ENCODE measurements around the gene E2F3. TPM values are rescaled to one million over a fixed set of nuclear protein-coding genes. Genes with fewer than 3 reads are reported as not detected.

The E2F3 gene
- total and polyA plus RNA-seq, 2 donors (not counting 3 experiments of a cell fraction or from before 2014, with no cell fraction given) = 8.6 to 22.0 TPM

GRCh38 chr6:20498041-20498385 lies 96.3 kb downstream of the E2F3 start:
- Histone ChIP-seq H3K27me3 (ENCODE audit: control insufficient read depth in 2 of 2, insufficient read depth in 2 of 2, low read length in 2 of 2) (no peaks in the 10 kb centered on the region), H4K20me1 (replicated peaks; ENCODE audit: control insufficient read depth, extremely low read depth, insufficient read depth, low read length) (no peaks in the 10 kb centered on the region), H3K9ac (replicated peaks; ENCODE audit: extremely low read depth, insufficient read depth, low read length) (no peak overlapping the region), H3K36me3 (ENCODE audit: control insufficient read depth in 2 of 2, extremely low read depth in 1 of 2, insufficient read depth in 2 of 2, low read length in 2 of 2) (no peaks in the 10 kb centered on the region), H3K4me2 (ENCODE audit: insufficient read depth, low read length) (peak overlapping the region; percentile 7), H3K9me3 (replicated peaks; ENCODE audit: control insufficient read depth, insufficient read depth, low read length) (no peaks in the 10 kb centered on the region), H2AFZ (ENCODE audit: low read depth, low read length) (no peak overlapping the region), H3K79me2 (ENCODE audit: control insufficient read depth, insufficient read depth, low read length) (no peaks in the 10 kb centered on the region), H3K4me1 (ENCODE audit: control insufficient read depth, extremely low read depth, insufficient read depth, low read length) (peaks cover 16% of the 10 kb centered on the region), H3K4me3 (replicated peaks in 1 of 3; ENCODE audit: insufficient read depth in 1 of 3, low read depth in 1 of 3, low read length in 3 of 3) (no peak overlapping the region), H3K27ac (ENCODE audit: insufficient read depth, low read depth, low read length) (peak overlapping the region; percentile 33), H3K9me1 (replicated peaks; ENCODE audit: control insufficient read depth, extremely low read depth, insufficient read depth, low read length) (no peaks in the 10 kb centered on the region)
- ChIA-PET CTCF (interaction anchor here (1.0 to 1.1 kb wide), 3 partner anchors 8 to 94 kb away, joined by 3 to 4 read pairs (median 4); no protein-coding TSS in a partner anchor), POLR2A (no interaction called here)
- intact Hi-C loops (cut with micrococcal nuclease) (no loop called here), dilution Hi-C loops (cut with MboI; ENCODE audit: extremely low pct_ligation_motif_present, low sequenced_read_pairs) (no loop called here)
- DNase-seq (ENCODE audit: low read depth, low spot score) = no peak
- no peak for FAIRE-seq
- no peak for TF ChIP-seq EZH2 (IDR thresholded peaks at IDR 0.05; ENCODE audit: borderline replicate concordance, low read depth, low read length, severe bottlenecking)
- TF ChIP-seq FOS (IDR thresholded peaks at IDR 0.05; ENCODE audit: borderline replicate concordance, insufficient read depth, low read length) = no peak
- no peak for TF ChIP-seq CTCF (IDR thresholded peaks at IDR 0.05; ENCODE audit: extremely low read depth in 1 of 2, insufficient read depth in 1 of 2, low read depth in 1 of 2, low read length in 2 of 2)
- TF ChIP-seq MAX (IDR thresholded peaks at IDR 0.05; ENCODE audit: insufficient read depth, insufficient read length) = no peak
- no peak for TF ChIP-seq MYC (IDR thresholded peaks at IDR 0.05; ENCODE audit: low read depth, low read length)
- no peak for TF ChIP-seq POLR2A (IDR thresholded peaks at IDR 0.05; ENCODE audit: low read depth, low read length)
- TF ChIP-seq JUN (IDR thresholded peaks at IDR 0.05; ENCODE audit: borderline replicate concordance, insufficient read depth, insufficient read length, low read depth) = no peak
- no peak for TF ChIP-seq POLR2AphosphoS5 (IDR thresholded peaks at IDR 0.05; ENCODE audit: insufficient read depth, low read depth, low read length)
- no peak for TF ChIP-seq GATA2 (IDR thresholded peaks at IDR 0.05; ENCODE audit: insufficient read depth, insufficient read length, low read depth, low read length)
- BruUV-seq (replicated peaks) = no TSS peak
